B cell (primary cell): Measurements from ENCODE around the gene SLC35G6. TPM values are rescaled to one million over a fixed set of nuclear protein-coding genes. Genes with fewer than 3 reads are reported as not detected.
A peak's percentile ranks its signal among the peaks of the same experiment; 100 is the strongest.

ENCODE experiments used
- ATAC-seq: fragments of 200-7000 bp; cut with Tn5 transposase; one replicate; pipeline ENCODE4 v1.10.0; 2021; ENCODE audit warnings: low read depth, mild to moderate bottlenecking, moderate number of reproducible peaks, moderate library complexity
- CTCF ChIA-PET: fragments of 350-600 bp; sonication (Branson Sonifier 250); formaldehyde crosslinking; loops from one replicate; lab custom pipeline; 2021; ENCODE audit warnings: antibody characterized with exemption, inconsistent platforms; lab: Charles Lee
- POLR2A ChIA-PET: fragments of 350-600 bp; sonication (Branson Sonifier 250); formaldehyde crosslinking; loops from one replicate; lab custom pipeline; 2021; ENCODE audit warnings: antibody characterized with exemption; lab: Charles Lee
- DNase-seq: peaks from one replicate; pipeline ENCODE4 v3.0.0; 2013
- H2AFZ ChIP-seq: 2 replicates; pipeline ENCODE4 v1.6.1; 2012; ENCODE audit warnings: mild to moderate bottlenecking, low read depth, low read length; ENCODE audit not compliant: insufficient read depth, poor library complexity, severe bottlenecking
- H3K27ac ChIP-seq, 2 donors: 1 replicate in 1 of 2; 2 replicates in 1 of 2; pipeline ENCODE4 v1.5.1; 2012 to 2013; ENCODE audit warnings: low read length in 2 of 2, mild to moderate bottlenecking in 2 of 2, moderate library complexity in 1 of 2
- H3K27me3 ChIP-seq, 4 experiments: fragments of 200-600 bp in 1 of 4; sonication (generic) in 1 of 4; replicated peaks in 1 of 4; 1 replicate in 2 of 4; 2 replicates in 2 of 4; pipeline versions ENCODE4 v1.6.1 to v1.7.0; 2013 to 2016; ENCODE audit warnings: low read length in 3 of 4, mild to moderate bottlenecking in 2 of 4, mixed read lengths in 1 of 4, moderate library complexity in 1 of 4; ENCODE audit not compliant: insufficient read depth in 4 of 4, control insufficient read depth in 3 of 4; ENCODE audit errors: control extremely low read depth in 1 of 4
- H3K36me3 ChIP-seq, 2 experiments: replicated peaks in 1 of 2; 1 replicate in 1 of 2; 2 replicates in 1 of 2; pipeline versions ENCODE4 v1.6.1 to v1.7.1; 2013; ENCODE audit warnings: low read length in 1 of 2; ENCODE audit not compliant: insufficient read depth in 2 of 2, control insufficient read depth in 1 of 2; ENCODE audit errors: control extremely low read depth in 1 of 2, extremely low read depth in 1 of 2
- H3K4me1 ChIP-seq, 2 donors: fragments of 200-600 bp in 1 of 2; sonication (generic) in 1 of 2; 1 replicate in 1 of 2; 2 replicates in 1 of 2; pipeline versions ENCODE4 v1.5.1 to v1.6.1; 2013 to 2017; ENCODE audit warnings: low read length in 2 of 2; ENCODE audit not compliant: control insufficient read depth in 2 of 2, insufficient read depth in 2 of 2
- H3K4me2 ChIP-seq: replicated peaks from 2 replicates; pipeline ENCODE3; 2012; ENCODE audit warnings: mild to moderate bottlenecking, low read depth, low read length; ENCODE audit not compliant: poor library complexity, severe bottlenecking
- H3K4me3 ChIP-seq, 5 experiments: fragments of 200-600 bp in 1 of 5; sonication (generic) in 1 of 5; 1 replicate in 3 of 5; 2 replicates in 2 of 5; pipeline versions ENCODE4 v1.5.1 to v1.7.0; 2011 to 2016; ENCODE audit warnings: low read length in 4 of 5, mild to moderate bottlenecking in 4 of 5, low read depth in 2 of 5, control low read depth in 1 of 5, moderate library complexity in 1 of 5; ENCODE audit not compliant: insufficient read depth in 1 of 5; ENCODE audit errors: control extremely low read depth in 1 of 5, extremely low read depth in 1 of 5
- H3K79me2 ChIP-seq: fragments of 200-600 bp; sonication (generic); one replicate; pipeline ENCODE4 v1.6.0; 2016; ENCODE audit warnings: low read length; ENCODE audit not compliant: control insufficient read depth, insufficient read depth
- H3K9ac ChIP-seq: fragments of 200-600 bp; sonication (generic); 2 replicates; pipeline ENCODE4 v1.6.1; 2017; ENCODE audit warnings: mild to moderate bottlenecking, low read length, moderate library complexity
- H3K9me3 ChIP-seq, 3 donors: one replicate each; pipeline versions ENCODE4 v1.6.1 to v1.7.1; 2013; ENCODE audit warnings: low read length in 2 of 3; ENCODE audit not compliant: control insufficient read depth in 2 of 3, insufficient read depth in 1 of 3; ENCODE audit errors: control extremely low read depth in 1 of 3
- H4K20me1 ChIP-seq: 2 replicates; pipeline ENCODE4 v1.6.0; 2012; ENCODE audit warnings: mild to moderate bottlenecking, low read length; ENCODE audit not compliant: insufficient read depth, control insufficient read depth, poor library complexity, severe bottlenecking
- H3K27ac Mint-ChIP-seq: one replicate; pipeline ENCODE4 v1.8.0; 2021; ENCODE audit warnings: mixed read lengths
- H3K27me3 Mint-ChIP-seq: one replicate; pipeline ENCODE4 v1.8.0; 2021; ENCODE audit warnings: mixed read lengths
- H3K4me1 Mint-ChIP-seq: one replicate; pipeline ENCODE4 v1.8.0; 2021; ENCODE audit warnings: mixed read lengths
- H3K4me3 Mint-ChIP-seq: one replicate; pipeline ENCODE4 v1.8.0; 2021; ENCODE audit warnings: mixed read lengths
- H3K9me3 Mint-ChIP-seq: one replicate; pipeline ENCODE4 v1.8.0; 2022; ENCODE audit warnings: mixed read lengths; ENCODE audit not compliant: insufficient read depth
- CTCF ChIP-seq: fragments of 200-600 bp; IDR thresholded peaks from one replicate; pipeline ENCODE4 v1.8.0; 2022; ENCODE audit warnings: antibody characterized with exemption, mild to moderate bottlenecking
- EZH2 ChIP-seq: IDR thresholded peaks from 2 replicates; pipeline ENCODE4 v1.6.1; 2012; ENCODE audit warnings: borderline replicate concordance, low read depth, mild to moderate bottlenecking, moderate library complexity, low read length; ENCODE audit not compliant: insufficient read depth, poor library complexity, severe bottlenecking
- WGBS: methylation state at CpG from one replicate; pipeline ENCODE4 v1.1.5; 2013; ENCODE audit warnings: missing lambda C conversion rate; ENCODE audit not compliant: insufficient coverage; 5-methylcytosine and 5-hydroxymethylcytosine counted together
- intact Hi-C: fragments of 100-400 bp; cut with micrococcal nuclease; formaldehyde crosslinking; loops from one replicate; pipeline ENCODE4 v1.10.0; 2022
- polyA plus RNA-seq: library from polyadenylated mRNA; depleted of rRNA; stranded (reverse); fragments of >200 nt; gene quantifications from 2 replicates; pipeline ENCODE4 v1.2.3, GENCODE V29; 2012
- total RNA-seq, 2 donors: library from RNA; stranded (reverse); fragments of 120-200 nt in 1 of 2; gene quantifications; 1 replicate in 1 of 2; 2 replicates in 1 of 2; pipeline versions ENCODE4 v1.2.3 to v1.2.4, GENCODE V29; 2013 to 2022

SLC35G6 gene
- total and polyA plus RNA-seq, 2 donors (not counting 1 experiment from before 2014, with no cell fraction given) = 0.04 to 0.30 TPM

- no peaks in the 10 kb centered on the region for H3K27me3 ChIP-seq
- POLR2A ChIA-PET = interaction anchor here (0.6 kb wide), 1 partner anchor 63 kb away, joined by 3 read pairs; no protein-coding TSS in a partner anchor
- no peak overlapping the region for H3K4me2 ChIP-seq
- H3K27ac Mint-ChIP-seq = peak overlapping the region; percentile 20
- H3K79me2 ChIP-seq = peaks cover 8% of the 10 kb centered on the region
- no peak overlapping the region for H2AFZ ChIP-seq
- 98% methylated on average over 8 of the region's 8 CpGs for WGBS
- H3K4me1 ChIP-seq = no peaks in the 10 kb centered on the region
- no peak overlapping the region for H3K4me3 ChIP-seq
- no peaks in the 10 kb centered on the region for H3K27me3 Mint-ChIP-seq
- peaks cover 12% of the 10 kb centered on the region for H4K20me1 ChIP-seq
- TF ChIP-seq EZH2 = no peak
- TF ChIP-seq CTCF = no peak
- H3K9me3 Mint-ChIP-seq = no peaks in the 10 kb centered on the region
- intact Hi-C loops = no loop called here
- no peak for DNase-seq
- H3K36me3 ChIP-seq = peaks cover 10 to 81% of the 10 kb centered on the region in 2 experiments
- ATAC-seq = no peak
- CTCF ChIA-PET = interaction anchor here (1.2 kb wide), 1 partner anchor 67 kb away, joined by 4 read pairs; no protein-coding TSS in a partner anchor
- H3K9ac ChIP-seq = no peak overlapping the region
- no peaks in the 10 kb centered on the region for H3K9me3 ChIP-seq
- H3K4me3 Mint-ChIP-seq = no peak overlapping the region
- no peaks in the 10 kb centered on the region for H3K4me1 Mint-ChIP-seq
- H3K27ac ChIP-seq = no peak overlapping the region
Measured at GRCh38 chr17:7503521-7503920, 22.3 kb downstream of the SLC35G6 start.

- H3K27me3 Mint-ChIP-seq = no peaks in the 10 kb centered on the region
- WGBS = 96% methylated on average over 8 of the region's 11 CpGs
- POLR2A ChIA-PET = interaction anchor here (0.6 kb wide), 1 partner anchor 45 kb away, joined by 9 read pairs; no protein-coding TSS in a partner anchor
Measured at GRCh38 chr17:7508145-7508544, 26.9 kb downstream of the SLC35G6 start.

More at GRCh38 chr17:7508145-7508544, 26.9 kb downstream of the SLC35G6 start:
- TF ChIP-seq CTCF = no peak
- no peak for TF ChIP-seq EZH2
- DNase-seq = no peak
- no peak overlapping the region for H3K4me3 Mint-ChIP-seq
- no peaks in the 10 kb centered on the region for H3K9me3 Mint-ChIP-seq
- intact Hi-C loops = no loop called here
- Histone ChIP-seq H3K9me3 (no peaks in the 10 kb centered on the region), H3K4me3 (no peak overlapping the region), H3K27ac (no peak overlapping the region), H3K36me3 (peaks cover 6 to 80% of the 10 kb centered on the region in 2 experiments), H2AFZ (no peak overlapping the region), H3K4me2 (no peak overlapping the region), H3K4me1 (no peaks in the 10 kb centered on the region), H3K79me2 (no peaks in the 10 kb centered on the region), H3K9ac (no peak overlapping the region), H4K20me1 (no peaks in the 10 kb centered on the region), H3K27me3 (no peaks in the 10 kb centered on the region)
- no peak overlapping the region for H3K27ac Mint-ChIP-seq
- no peaks in the 10 kb centered on the region for H3K4me1 Mint-ChIP-seq
- ATAC-seq = no peak
- CTCF ChIA-PET = interaction anchor here (0.5 to 4.0 kb wide), 5 partner anchors 11 to 152 kb away, joined by 3 to 25 read pairs (median 6); partner anchors contain the start of gene TMEM102
